ENCODE data around the gene SELENOO.
"Not testable (repeated sequence)": the region's sequence is repeated elsewhere in the genome, so short reads cannot be mapped to it uniquely, and the experiment has no call there.

Gene SELENOO

GRCh38 chr22:50200461-50201190 is at the start of gene SELENOO:
Gene SELENOO, plus strand, starts transcription at chr22:50201011. Its CDS starts 26 bp downstream, at chr22:50201037.
- DNase-seq: peak; percentile 82 to 83

- no peak for DNase-seq
Measured at GRCh38 chr22:50151571-50152537, 49.0 kb upstream of the SELENOO start.

GRCh38 chr22:50153056-50153755 is 47.6 kb upstream of the SELENOO start:
- no peak for DNase-seq

GRCh38 chr22:50153756-50154140 is 47.1 kb upstream of the SELENOO start:
- no peak for DNase-seq

- no peak for DNase-seq
Measured at GRCh38 chr22:50157709-50158375, 43.0 kb upstream of the SELENOO start.

- no peak for DNase-seq
Measured at GRCh38 chr22:50160947-50161346, 39.9 kb upstream of the SELENOO start.

- no peak for DNase-seq
Measured at GRCh38 chr22:50161508-50162390, 39.1 kb upstream of the SELENOO start.

GRCh38 chr22:50162391-50162956 is 38.3 kb upstream of the SELENOO start:
- DNase-seq: no peak

- DNase-seq: no peak
Measured at GRCh38 chr22:50165436-50166123, 35.2 kb upstream of the SELENOO start.

- DNase-seq: no peak
Measured at GRCh38 chr22:50167689-50168489, 32.9 kb upstream of the SELENOO start.

- not testable (repeated sequence) for DNase-seq
Measured at GRCh38 chr22:50168490-50169180, 32.2 kb upstream of the SELENOO start.

- no peak for DNase-seq
Measured at GRCh38 chr22:50169181-50169759, 31.5 kb upstream of the SELENOO start.

- peak; percentile 47 to 49 for DNase-seq
Measured at GRCh38 chr22:50169774-50170341, 31.0 kb upstream of the SELENOO start.

- no peak for DNase-seq
Measured at GRCh38 chr22:50170453-50171318, 30.1 kb upstream of the SELENOO start, which contains the start of gene PANX2. Gene PANX2, plus strand, starts transcription at chr22:50170731. Its CDS starts 0 bp downstream, at chr22:50170731.

- no peak for DNase-seq
Measured at GRCh38 chr22:50171319-50171964, 29.4 kb upstream of the SELENOO start.

- DNase-seq: no peak
Measured at GRCh38 chr22:50171965-50172421, 28.8 kb upstream of the SELENOO start.
